Measurements from ENCODE around the gene CRABP1.

Gene CRABP1

GRCh38 chr15:78369161-78369560 lies 29.0 kb downstream of the CRABP1 start:
- TF ChIP-seq CTCF (IDR thresholded peaks at IDR 0.05) = no peak

- TF ChIP-seq CTCF (IDR thresholded peaks at IDR 0.05) = no peak
Measured at GRCh38 chr15:78370013-78370412, 29.9 kb downstream of the CRABP1 start.

- TF ChIP-seq CTCF (IDR thresholded peaks at IDR 0.05) = no peak
Measured at GRCh38 chr15:78372880-78373279, 32.7 kb downstream of the CRABP1 start.

GRCh38 chr15:78374436-78375393 lies 34.6 kb downstream of the CRABP1 start:
- TF ChIP-seq CTCF (IDR thresholded peaks at IDR 0.05) = no peak

- no peak for TF ChIP-seq CTCF (IDR thresholded peaks at IDR 0.05)
Measured at GRCh38 chr15:78382114-78382880, 42.1 kb downstream of the CRABP1 start.

GRCh38 chr15:78384651-78385050 lies 44.5 kb downstream of the CRABP1 start:
- no peak for TF ChIP-seq CTCF (IDR thresholded peaks at IDR 0.05)

GRCh38 chr15:78387246-78388037 lies 47.3 kb downstream of the CRABP1 start:
- TF ChIP-seq CTCF (IDR thresholded peaks at IDR 0.05) = no peak
